ENCODE results near the gene VARS2. TPM values are rescaled to one million over a fixed set of nuclear protein-coding genes. Genes with fewer than 3 reads are reported as not detected.

Gene VARS2
- total and polyA plus RNA-seq, 11 donors: 10.7 to 28.5 (median 18.8) TPM

- Histone ChIP-seq H3K4me1 (peaks cover 9 to 54% (median 34%) of the 10 kb centered on the region in 12 donors), H3K9me3 (no peaks in the 10 kb centered on the region), H3K4me3 (peak overlapping the region in 9 of 12 donors; percentile 58 to 93 (median 74)), H3K27ac (peak overlapping the region in 10 of 12 donors; percentile 13 to 88 (median 82)), H3K27me3 (peaks cover 0 to 3% (median 0%) of the 10 kb centered on the region in 9 donors), H3K36me3 (peaks cover 0 to 25% (median 5%) of the 10 kb centered on the region in 9 donors)
- 25 to 34% (median 26%) methylated on average over 18 of the region's 18 CpGs for WGBS, 4 donors
- no peak for TF ChIP-seq CTCF (IDR thresholded peaks at IDR 0.05)
- no peak for TF ChIP-seq POLR2A (IDR thresholded peaks at IDR 0.05)
- intact Hi-C loops (cut with DNase I): loop anchor here in 3 of 10 donors (2.0 to 10.0 kb wide), 3 partner anchors 29 to 201 kb away; partner anchors contain the start of genes PPP1R18 (in 1 of the 3) and VARS2 (in 1 of the 3)
- ATAC-seq (peak; percentile 60 to 63 (median 62)), DNase-seq (peak in 3 of 5 donors; percentile 52 to 69 (median 66))
These were observed 27.8 kb upstream of the VARS2 start for GRCh38 chr6:30885999-30886896.

GRCh38 chr6:30886897-30887255 is 27.2 kb upstream of the VARS2 start:
- H3K36me3 ChIP-seq: peaks cover 0 to 28% (median 5%) of the 10 kb centered on the region in 9 donors
- TF ChIP-seq POLR2A (IDR thresholded peaks at IDR 0.05) (no peak), CTCF (IDR thresholded peaks at IDR 0.05) (no peak)
- peaks cover 0 to 3% (median 0%) of the 10 kb centered on the region in 9 donors for H3K27me3 ChIP-seq
- DNase-seq (no peak), ATAC-seq (no peak)
- no peak overlapping the region for H3K4me3 ChIP-seq
- peaks cover 9 to 53% (median 34%) of the 10 kb centered on the region in 12 donors for H3K4me1 ChIP-seq
- no peaks in the 10 kb centered on the region for H3K9me3 ChIP-seq
- peak overlapping the region in 1 of 12 donors; percentile 87 for H3K27ac ChIP-seq
- intact Hi-C loops (cut with DNase I): loop anchor here in 2 of 10 donors (10.0 kb wide), 2 partner anchors 152 to 202 kb away; partner anchors contain the start of gene PPP1R18 (in 1 of the 2)

- Histone ChIP-seq H3K27ac (peak overlapping the region in 1 of 12 donors; percentile 10), H3K9me3 (no peaks in the 10 kb centered on the region), H3K27me3 (peaks cover 0 to 3% (median 0%) of the 10 kb centered on the region in 9 donors), H3K4me3 (no peak overlapping the region), H3K4me1 (peaks cover 6 to 40% (median 26%) of the 10 kb centered on the region in 12 donors), H3K36me3 (peaks cover 0 to 41% (median 10%) of the 10 kb centered on the region in 9 donors)
- ATAC-seq: no peak
- TF ChIP-seq POLR2A (IDR thresholded peaks at IDR 0.05) (no peak), CTCF (IDR thresholded peaks at IDR 0.05) (no peak)
- 63 to 73% (median 71%) methylated on average over 6 of the region's 6 CpGs for WGBS, 4 donors
- intact Hi-C loops (cut with DNase I): loop anchor here in 2 of 10 donors (10.0 kb wide), 2 partner anchors 153 to 203 kb away; partner anchors contain the start of gene PPP1R18 (in 1 of the 2)
- no peak for DNase-seq
These were observed 25.9 kb upstream of the VARS2 start for GRCh38 chr6:30887901-30888815.
